Measurements from ENCODE around the gene DIPK1A. TPM values are rescaled to one million over a fixed set of nuclear protein-coding genes. Genes with fewer than 3 reads are reported as not detected.

The DIPK1A gene
- total and polyA plus RNA-seq, 9 donors: 4.7 to 15.4 (median 8.6) TPM

GRCh38 chr1:92952714-92953113 is 8.5 kb downstream of the DIPK1A start:
- Histone ChIP-seq H3K36me3 (no peaks in the 10 kb centered on the region), H3K4me3 (no peak overlapping the region), H3K9me3 (no peaks in the 10 kb centered on the region), H3K27ac (no peak overlapping the region), H3K4me1 (ENCODE audit: insufficient read depth) (peaks cover 1% of the 10 kb centered on the region), H3K27me3 (no peaks in the 10 kb centered on the region)
- intact Hi-C loops (cut with DNase I): no loop called here
- WGBS, 3 donors: 95 to 99% (median 98%) methylated on average over 1 of the region's 1 CpG
- DNase-seq: no peak
- TF ChIP-seq EP300 (IDR thresholded peaks at IDR 0.05): no peak
- no peak for TF ChIP-seq CTCF (IDR thresholded peaks at IDR 0.05)
- no peak for TF ChIP-seq POLR2A (IDR thresholded peaks at IDR 0.05)

DNA sequence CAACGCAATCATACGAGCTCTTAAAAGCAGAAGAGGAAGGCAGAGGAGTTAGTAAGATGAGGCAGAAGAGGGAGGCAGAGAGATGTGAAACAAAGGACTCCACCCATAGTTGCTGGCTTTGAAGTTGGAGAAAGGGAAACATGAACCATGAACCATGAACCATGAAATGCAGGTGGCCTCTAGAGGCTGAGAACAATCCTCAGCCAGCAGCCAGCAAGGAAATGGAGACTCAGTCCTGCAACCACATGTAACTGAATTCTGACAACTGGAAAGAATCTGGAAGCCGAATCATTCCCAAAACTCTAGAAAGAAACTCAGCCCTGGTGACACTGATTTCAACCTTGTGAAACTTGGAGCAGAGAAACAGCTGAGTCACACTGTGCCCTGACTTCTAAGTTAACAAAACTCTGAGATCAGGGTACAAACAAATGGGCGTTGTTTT is 10.1 kb downstream of the DIPK1A start:
- Histone ChIP-seq H3K27me3 (no peaks in the 10 kb centered on the region), H3K36me3 (no peaks in the 10 kb centered on the region), H3K4me1 (ENCODE audit: insufficient read depth) (no peaks in the 10 kb centered on the region), H3K9me3 (no peaks in the 10 kb centered on the region), H3K4me3 (no peak overlapping the region), H3K27ac (no peak overlapping the region)
- no peak for TF ChIP-seq POLR2A (IDR thresholded peaks at IDR 0.05)
- no peak for TF ChIP-seq EP300 (IDR thresholded peaks at IDR 0.05)
- TF ChIP-seq CTCF (IDR thresholded peaks at IDR 0.05): no peak
- WGBS, 3 donors: 73 to 86% (median 85%) methylated on average over 4 of the region's 4 CpGs
- DNase-seq: no peak
- intact Hi-C loops (cut with DNase I): no loop called here

DNA sequence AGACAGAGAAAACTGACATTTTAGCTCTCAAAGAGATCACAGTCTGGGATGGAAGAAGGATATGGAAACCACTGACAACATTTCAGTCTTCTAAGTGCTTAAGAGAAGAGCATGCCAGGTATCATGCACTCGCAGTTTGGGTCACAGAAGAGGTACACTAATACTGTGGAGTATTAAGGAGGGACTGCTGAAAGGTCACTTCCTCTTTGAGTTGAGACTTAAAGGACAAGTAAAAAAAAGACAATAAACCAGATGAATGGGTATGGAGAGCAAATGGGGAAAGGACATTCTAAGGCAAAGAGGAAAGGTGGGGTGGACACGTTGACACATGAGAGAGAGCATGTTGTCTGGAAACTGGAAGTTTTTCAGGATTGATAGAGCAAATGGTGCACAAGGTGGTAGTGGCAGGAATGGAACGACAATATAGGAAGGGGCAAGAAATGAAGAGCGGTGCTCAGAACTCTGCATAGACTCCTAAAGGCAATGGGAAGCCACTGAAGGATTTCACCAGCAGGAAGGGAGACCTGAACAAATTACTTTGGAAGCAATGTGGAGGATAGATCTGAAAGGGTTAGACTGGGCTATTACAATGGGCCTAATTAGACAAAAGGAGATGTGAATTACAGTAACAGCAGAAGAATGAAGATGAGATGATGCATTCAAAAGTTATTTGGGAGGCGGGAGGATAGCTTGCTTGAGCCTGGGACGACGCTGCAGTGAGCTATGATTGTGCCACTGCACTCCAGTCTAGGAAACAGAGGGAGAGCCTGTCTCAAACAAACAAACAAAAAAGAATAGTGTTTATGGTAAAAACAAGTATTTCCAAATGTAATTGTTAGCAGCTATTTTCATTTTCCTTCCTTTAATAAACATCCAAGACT is 11.1 kb downstream of the DIPK1A start:
- DNase-seq: no peak
- Histone ChIP-seq H3K4me3 (no peak overlapping the region), H3K36me3 (no peaks in the 10 kb centered on the region), H3K27ac (no peak overlapping the region), H3K9me3 (no peaks in the 10 kb centered on the region), H3K27me3 (no peaks in the 10 kb centered on the region), H3K4me1 (ENCODE audit: insufficient read depth) (no peaks in the 10 kb centered on the region)
- intact Hi-C loops (cut with DNase I): no loop called here
- 71 to 83% (median 75%) methylated on average over 7 of the region's 7 CpGs for WGBS, 3 donors
- TF ChIP-seq EP300 (IDR thresholded peaks at IDR 0.05): no peak
- TF ChIP-seq CTCF (IDR thresholded peaks at IDR 0.05): no peak
- TF ChIP-seq POLR2A (IDR thresholded peaks at IDR 0.05): no peak

- H3K4me1 ChIP-seq (ENCODE audit: insufficient read depth): no peaks in the 10 kb centered on the region
- 93 to 98% (median 94%) methylated on average over 1 of the region's 1 CpG for WGBS, 3 donors
These were observed 13.2 kb downstream of the DIPK1A start for GRCh38 chr1:92948071-92948470.

More at GRCh38 chr1:92948071-92948470, 13.2 kb downstream of the DIPK1A start:
- Histone ChIP-seq H3K27me3 (no peaks in the 10 kb centered on the region), H3K9me3 (no peaks in the 10 kb centered on the region), H3K36me3 (no peaks in the 10 kb centered on the region), H3K4me3 (no peak overlapping the region), H3K27ac (no peak overlapping the region)
- intact Hi-C loops (cut with DNase I): no loop called here
- TF ChIP-seq CTCF (IDR thresholded peaks at IDR 0.05) (no peak), EP300 (IDR thresholded peaks at IDR 0.05) (no peak), POLR2A (IDR thresholded peaks at IDR 0.05) (no peak)
- DNase-seq: no peak
